ENCODE results near the gene RSPH3. TPM values are rescaled to one million over a fixed set of nuclear protein-coding genes. Genes with fewer than 3 reads are reported as not detected.

Gene RSPH3, protein sequence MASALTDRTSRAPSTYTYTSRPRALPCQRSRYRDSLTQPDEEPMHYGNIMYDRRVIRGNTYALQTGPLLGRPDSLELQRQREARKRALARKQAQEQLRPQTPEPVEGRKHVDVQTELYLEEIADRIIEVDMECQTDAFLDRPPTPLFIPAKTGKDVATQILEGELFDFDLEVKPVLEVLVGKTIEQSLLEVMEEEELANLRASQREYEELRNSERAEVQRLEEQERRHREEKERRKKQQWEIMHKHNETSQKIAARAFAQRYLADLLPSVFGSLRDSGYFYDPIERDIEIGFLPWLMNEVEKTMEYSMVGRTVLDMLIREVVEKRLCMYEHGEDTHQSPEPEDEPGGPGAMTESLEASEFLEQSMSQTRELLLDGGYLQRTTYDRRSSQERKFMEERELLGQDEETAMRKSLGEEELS
- 10 to 100 TPM in 1 of 2 donors, 1 to 10 TPM in 1; 9.9 to 13.0 TPM for total RNA-seq
- polyA plus RNA-seq (ENCODE audit: insufficient read length in 2 of 2) = 1 to 10 TPM; 8.5 to 9.0 TPM
- long read RNA-seq, donor 1, full-length matches to known transcripts = 1 of 1 reads
- long read RNA-seq, donor 1, partial matches to known transcripts = 0 of 1 reads
- long read RNA-seq, donor 1, other reads (novel, unspliced or antisense) = 0 of 1 reads
- long read RNA-seq, donor 2 = 0 reads
- long read RNA-seq, donor 3, partial matches to known transcripts = 0 of 1 reads
- long read RNA-seq, donor 3, other reads (novel, unspliced or antisense) = 0 of 1 reads
- long read RNA-seq, donor 4, full-length matches to known transcripts = 1 of 1 reads
- long read RNA-seq, donor 4, partial matches to known transcripts = 0 of 1 reads
- long read RNA-seq, donor 4, other reads (novel, unspliced or antisense) = 0 of 1 reads

DNA sequence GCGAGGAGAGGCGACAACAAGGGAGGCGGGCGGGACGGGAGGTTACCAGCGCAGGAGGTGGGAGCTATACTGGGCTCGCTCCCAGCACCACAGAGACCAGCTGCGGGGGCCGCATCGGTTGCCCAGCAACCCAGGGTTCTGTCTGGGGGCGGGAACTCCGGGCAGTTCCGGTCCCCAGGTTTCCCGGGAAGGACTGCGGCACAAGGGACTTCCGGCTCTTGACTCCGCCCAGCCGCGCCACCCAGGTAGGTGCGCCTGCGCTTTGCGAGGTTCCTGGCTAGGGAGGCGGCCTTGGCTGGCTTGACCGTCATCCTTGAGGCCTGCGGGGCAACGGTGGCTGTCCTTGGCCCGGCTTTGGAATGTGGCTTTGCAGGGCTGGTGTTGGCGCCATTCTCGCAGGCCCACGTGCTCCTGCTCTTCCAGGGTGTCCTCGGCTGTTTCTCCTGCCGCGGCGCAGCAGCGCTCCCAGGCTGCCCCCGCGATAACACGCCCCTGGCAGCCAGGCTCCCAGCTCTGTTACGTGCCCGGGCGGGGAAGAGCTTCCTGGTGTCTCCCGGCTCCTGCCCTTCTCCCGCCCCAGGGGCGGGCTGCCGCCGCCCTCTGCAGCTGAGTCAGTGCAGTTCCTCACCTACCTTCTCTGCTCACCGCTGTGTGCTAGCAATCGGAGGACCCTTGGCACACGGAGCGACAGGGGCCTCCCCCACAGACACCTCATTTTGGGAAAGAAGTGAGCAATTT lies at the start of gene RSPH3:
Gene RSPH3, minus strand, starts transcription at position 537 of the 738 bp plus-strand sequence. CDS start 652 bp downstream, outside the sequence.
- Histone ChIP-seq H3K36me3 (ENCODE audit: control insufficient read depth, insufficient read depth, low read length) (no peaks in the 10 kb centered on the region), H3K27me3 (ENCODE audit: control insufficient read depth, insufficient read depth, low read length) (no peaks in the 10 kb centered on the region), H3K27ac (ENCODE audit: low read depth, low read length) (peak within 1 kb of the TSS; percentile 90), H3K4me3 (ENCODE audit: low read depth, low read length) (peak within 1 kb of the TSS; percentile 92), H3K4me1 (ENCODE audit: control insufficient read depth, insufficient read depth, low read length) (peaks cover 5% of the 10 kb centered on the region), H3K9me3 (ENCODE audit: control insufficient read depth, insufficient read depth, low read length) (no peaks in the 10 kb centered on the region)
- peak; percentile 85 to 99 (median 92) for DNase-seq (ENCODE audit: low read depth in 4 of 6, low spot score in 6 of 6)
- WGBS (ENCODE audit: insufficient coverage) = 0% methylated on average over 46 of the region's 50 CpGs

GRCh38 chr6:159047891-159048685 lies 48.1 kb upstream of the RSPH3 start:
- DNase-seq (ENCODE audit: low read depth in 4 of 6, low spot score in 6 of 6) = peak in 1 of 6 donors; percentile 26
- Histone ChIP-seq H3K27ac (ENCODE audit: low read depth, low read length) (no peak overlapping the region), H3K9me3 (ENCODE audit: control insufficient read depth, insufficient read depth, low read length) (no peaks in the 10 kb centered on the region), H3K4me1 (ENCODE audit: control insufficient read depth, insufficient read depth, low read length) (no peaks in the 10 kb centered on the region), H3K36me3 (ENCODE audit: control insufficient read depth, insufficient read depth, low read length) (no peaks in the 10 kb centered on the region), H3K4me3 (ENCODE audit: low read depth, low read length) (no peak overlapping the region), H3K27me3 (ENCODE audit: control insufficient read depth, insufficient read depth, low read length) (no peaks in the 10 kb centered on the region)
- 55% methylated on average over 6 of the region's 10 CpGs for WGBS (ENCODE audit: insufficient coverage)

DNA sequence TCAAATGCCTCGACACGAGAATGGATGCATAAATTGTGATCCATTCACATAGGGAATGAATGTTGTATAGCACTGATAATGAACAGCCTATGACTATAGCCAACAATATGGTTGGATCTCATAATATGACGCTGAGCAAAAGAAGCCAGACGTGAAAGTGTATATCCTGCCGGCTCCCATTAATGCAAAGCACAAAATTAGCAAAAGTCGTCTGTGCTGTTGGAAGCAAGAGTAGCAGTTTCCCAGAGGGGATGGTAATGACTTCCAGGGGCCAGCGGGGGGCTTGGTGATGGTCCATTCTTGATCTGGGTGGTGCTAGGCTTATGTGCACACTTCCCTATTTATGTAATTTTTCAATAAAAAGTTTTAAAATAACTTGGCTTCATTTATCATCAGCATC lies 45.8 kb upstream of the RSPH3 start:
- no peaks in the 10 kb centered on the region for H3K9me3 ChIP-seq (ENCODE audit: control insufficient read depth, insufficient read depth, low read length)
- no peak overlapping the region for H3K27ac ChIP-seq (ENCODE audit: low read depth, low read length)
- peak in 1 of 6 donors; percentile 34 for DNase-seq (ENCODE audit: low read depth in 4 of 6, low spot score in 6 of 6)
- WGBS (ENCODE audit: insufficient coverage) = 78% methylated on average over 3 of the region's 7 CpGs
- H3K27me3 ChIP-seq (ENCODE audit: control insufficient read depth, insufficient read depth, low read length) = no peaks in the 10 kb centered on the region
- no peaks in the 10 kb centered on the region for H3K4me1 ChIP-seq (ENCODE audit: control insufficient read depth, insufficient read depth, low read length)
- no peaks in the 10 kb centered on the region for H3K36me3 ChIP-seq (ENCODE audit: control insufficient read depth, insufficient read depth, low read length)
- H3K4me3 ChIP-seq (ENCODE audit: low read depth, low read length) = no peak overlapping the region

- Histone ChIP-seq H3K27ac (ENCODE audit: low read depth, low read length) (no peak within 1 kb of the TSS), H3K4me1 (ENCODE audit: control insufficient read depth, insufficient read depth, low read length) (no peaks in the 10 kb centered on the region), H3K27me3 (ENCODE audit: control insufficient read depth, insufficient read depth, low read length) (no peaks in the 10 kb centered on the region), H3K36me3 (ENCODE audit: control insufficient read depth, insufficient read depth, low read length) (no peaks in the 10 kb centered on the region), H3K4me3 (ENCODE audit: low read depth, low read length) (peak within 1 kb of the TSS; percentile 24), H3K9me3 (ENCODE audit: control insufficient read depth, insufficient read depth, low read length) (no peaks in the 10 kb centered on the region)
- peak in 2 of 6 donors; percentile 18 to 40 for DNase-seq (ENCODE audit: low read depth in 4 of 6, low spot score in 6 of 6)
- 33% methylated on average over 3 of the region's 15 CpGs for WGBS (ENCODE audit: insufficient coverage)
Measured at GRCh38 chr6:159044899-159045727, 45.1 kb upstream of the RSPH3 start, which contains the start of gene TAGAP. TSS of gene TAGAP (minus strand) at chr6:159044991. CDS start at chr6:159044146, 845 bp downstream.

DNA sequence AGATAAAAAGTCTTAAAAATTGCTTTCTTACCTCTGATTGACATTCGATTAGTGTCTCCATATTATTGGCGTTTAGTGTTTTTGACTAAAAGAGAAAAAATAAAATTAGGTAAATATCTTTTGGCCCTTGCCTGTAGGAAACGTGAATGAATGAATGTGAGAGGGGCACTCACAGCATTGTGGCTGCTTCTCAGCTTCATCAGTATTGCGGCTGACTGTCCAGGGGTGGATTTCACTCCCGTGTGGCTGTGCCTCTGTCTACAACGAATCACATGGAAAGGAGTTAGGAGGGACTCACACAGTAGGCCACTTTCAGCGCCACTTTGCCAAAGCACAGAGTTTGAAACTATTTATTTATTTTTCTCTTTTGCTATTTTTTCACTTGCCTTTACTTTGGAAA lies 43.9 kb upstream of the RSPH3 start:
- Histone ChIP-seq H3K27me3 (ENCODE audit: control insufficient read depth, insufficient read depth, low read length) (no peaks in the 10 kb centered on the region), H3K4me3 (ENCODE audit: low read depth, low read length) (peak overlapping the region; percentile 24), H3K4me1 (ENCODE audit: control insufficient read depth, insufficient read depth, low read length) (no peaks in the 10 kb centered on the region), H3K9me3 (ENCODE audit: control insufficient read depth, insufficient read depth, low read length) (no peaks in the 10 kb centered on the region), H3K36me3 (ENCODE audit: control insufficient read depth, insufficient read depth, low read length) (no peaks in the 10 kb centered on the region), H3K27ac (ENCODE audit: low read depth, low read length) (no peak overlapping the region)
- no peak for DNase-seq (ENCODE audit: low read depth in 4 of 6, low spot score in 6 of 6)
- 76% methylated on average over 4 of the region's 7 CpGs for WGBS (ENCODE audit: insufficient coverage)

GRCh38 chr6:159043251-159043650 lies 43.2 kb upstream of the RSPH3 start:
- no peak for DNase-seq (ENCODE audit: low read depth in 4 of 6, low spot score in 6 of 6)
- no peaks in the 10 kb centered on the region for H3K9me3 ChIP-seq (ENCODE audit: control insufficient read depth, insufficient read depth, low read length)
- H3K4me3 ChIP-seq (ENCODE audit: low read depth, low read length) = no peak overlapping the region
- H3K36me3 ChIP-seq (ENCODE audit: control insufficient read depth, insufficient read depth, low read length) = no peaks in the 10 kb centered on the region
- WGBS (ENCODE audit: insufficient coverage) = 62% methylated on average over 2 of the region's 6 CpGs
- no peak overlapping the region for H3K27ac ChIP-seq (ENCODE audit: low read depth, low read length)
- H3K4me1 ChIP-seq (ENCODE audit: control insufficient read depth, insufficient read depth, low read length) = no peaks in the 10 kb centered on the region
- H3K27me3 ChIP-seq (ENCODE audit: control insufficient read depth, insufficient read depth, low read length) = no peaks in the 10 kb centered on the region

- no peak for DNase-seq (ENCODE audit: low read depth in 4 of 6, low spot score in 6 of 6)
- Histone ChIP-seq H3K27ac (ENCODE audit: low read depth, low read length) (no peak overlapping the region), H3K9me3 (ENCODE audit: control insufficient read depth, insufficient read depth, low read length) (no peaks in the 10 kb centered on the region), H3K36me3 (ENCODE audit: control insufficient read depth, insufficient read depth, low read length) (no peaks in the 10 kb centered on the region), H3K4me1 (ENCODE audit: control insufficient read depth, insufficient read depth, low read length) (no peaks in the 10 kb centered on the region), H3K4me3 (ENCODE audit: low read depth, low read length) (no peak overlapping the region), H3K27me3 (ENCODE audit: control insufficient read depth, insufficient read depth, low read length) (no peaks in the 10 kb centered on the region)
- 31% methylated on average over 3 of the region's 5 CpGs for WGBS (ENCODE audit: insufficient coverage)
Measured at GRCh38 chr6:159042826-159043181, 42.8 kb upstream of the RSPH3 start.

DNA sequence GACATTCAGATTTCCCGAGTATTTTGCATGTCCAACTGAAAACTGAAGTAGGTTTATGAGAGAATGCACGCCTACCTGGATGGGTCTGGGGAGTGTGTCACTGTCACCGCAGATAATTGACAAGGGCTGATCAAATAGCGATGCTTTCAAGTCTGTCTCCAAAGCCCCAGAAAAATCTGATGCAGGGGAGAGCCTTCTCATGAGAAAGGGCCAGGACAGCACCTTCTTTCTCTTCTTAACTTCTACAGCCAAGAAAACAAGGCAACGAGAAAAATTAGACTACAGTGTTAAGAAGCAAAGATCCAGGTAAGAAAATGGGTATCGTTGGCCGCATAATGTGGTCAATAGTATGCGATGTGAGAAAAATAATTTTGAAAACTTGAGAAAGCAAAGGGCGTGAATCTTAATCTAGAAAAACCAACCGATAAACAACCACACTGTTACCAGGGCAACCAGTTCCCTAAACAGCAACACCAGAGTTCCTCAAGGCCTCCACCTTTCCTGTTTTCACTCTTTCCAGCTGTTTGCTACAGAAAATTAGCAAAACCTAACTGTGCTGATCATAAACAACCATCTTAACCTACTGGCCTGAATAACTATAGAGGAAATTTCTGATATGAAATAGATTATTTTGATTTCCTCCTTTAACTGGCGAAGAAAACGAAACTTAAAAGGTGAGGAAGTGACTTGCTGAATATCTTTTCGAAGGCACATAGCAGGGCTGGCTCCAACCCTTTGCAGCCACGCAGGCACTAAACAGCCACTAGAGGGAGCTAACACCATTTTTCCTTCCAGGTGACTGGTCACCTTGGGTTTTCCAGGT lies 42.2 kb upstream of the RSPH3 start:
- no peak overlapping the region for H3K4me3 ChIP-seq (ENCODE audit: low read depth, low read length)
- no peaks in the 10 kb centered on the region for H3K9me3 ChIP-seq (ENCODE audit: control insufficient read depth, insufficient read depth, low read length)
- H3K4me1 ChIP-seq (ENCODE audit: control insufficient read depth, insufficient read depth, low read length) = no peaks in the 10 kb centered on the region
- WGBS (ENCODE audit: insufficient coverage) = 55% methylated on average over 7 of the region's 14 CpGs
- no peaks in the 10 kb centered on the region for H3K27me3 ChIP-seq (ENCODE audit: control insufficient read depth, insufficient read depth, low read length)
- H3K36me3 ChIP-seq (ENCODE audit: control insufficient read depth, insufficient read depth, low read length) = no peaks in the 10 kb centered on the region
- DNase-seq (ENCODE audit: low read depth in 4 of 6, low spot score in 6 of 6) = peak; percentile 30 to 91 (median 54)
- no peak overlapping the region for H3K27ac ChIP-seq (ENCODE audit: low read depth, low read length)
